Lower leg skin (tissue), 3 donors: ENCODE measurements around the gene MON1A.

Source experiments
- POLR2A ChIP-seq, 2 donors: fragments of 450-650 bp; IDR thresholded peaks; one replicate each; pipeline ENCODE4 v1.6.1; 2016 to 2017; ENCODE audit warnings: antibody characterized with exemption in 2 of 2, mild to moderate bottlenecking in 1 of 2, moderate library complexity in 1 of 2
- TF ChIP-seq, protein P1 (sequence below), 3 donors: fragments of 450-650 bp; IDR thresholded peaks; one replicate each; pipeline ENCODE4 v1.5.1; 2016; ENCODE audit warnings: antibody characterized with exemption in 3 of 3, mild to moderate bottlenecking in 3 of 3, moderate library complexity in 2 of 3

DNA sequence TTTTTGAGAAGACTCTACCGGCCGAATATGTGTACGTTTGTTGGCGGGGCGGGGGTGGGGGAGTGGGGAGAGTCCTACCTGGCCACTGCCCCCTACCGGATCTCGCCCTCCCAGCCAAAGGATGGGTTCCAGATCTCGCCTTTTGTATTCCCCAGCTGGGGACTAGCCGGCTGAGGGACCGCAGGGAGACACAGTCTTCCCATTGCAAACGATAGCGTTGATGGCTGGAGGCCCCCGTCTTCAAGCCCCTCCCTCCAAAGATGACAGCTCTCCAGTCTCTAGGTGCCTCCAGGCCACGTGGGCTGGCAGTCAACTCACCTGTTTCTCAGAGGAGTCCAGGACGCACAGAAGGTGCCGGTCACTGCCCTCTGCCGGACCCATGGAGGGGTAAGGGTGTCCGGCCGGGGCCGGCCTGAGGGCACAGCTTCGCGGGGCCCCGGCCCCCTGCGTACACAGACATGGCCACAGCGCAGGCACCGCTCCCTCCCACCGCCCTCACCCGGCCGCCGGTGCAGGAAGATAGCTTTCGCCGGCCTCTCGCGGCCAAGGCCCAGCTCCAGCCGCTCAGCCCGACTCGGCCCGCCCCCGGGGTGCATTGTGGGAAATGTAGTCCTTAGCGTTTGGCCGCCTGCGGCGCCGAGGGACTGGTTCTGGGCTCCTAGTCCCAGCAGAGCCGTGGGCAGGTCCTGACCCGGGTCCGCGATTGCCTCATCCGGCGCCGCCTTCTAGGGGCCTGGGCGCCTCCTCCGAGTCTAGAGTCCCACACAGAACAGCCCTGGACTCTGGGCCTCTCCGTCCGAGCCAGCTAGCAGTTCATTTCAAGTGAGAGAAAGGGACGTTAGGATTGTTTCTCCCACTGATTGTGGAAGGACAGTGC, at the start of gene MON1A:
- TF ChIP-seq, protein P1, sequence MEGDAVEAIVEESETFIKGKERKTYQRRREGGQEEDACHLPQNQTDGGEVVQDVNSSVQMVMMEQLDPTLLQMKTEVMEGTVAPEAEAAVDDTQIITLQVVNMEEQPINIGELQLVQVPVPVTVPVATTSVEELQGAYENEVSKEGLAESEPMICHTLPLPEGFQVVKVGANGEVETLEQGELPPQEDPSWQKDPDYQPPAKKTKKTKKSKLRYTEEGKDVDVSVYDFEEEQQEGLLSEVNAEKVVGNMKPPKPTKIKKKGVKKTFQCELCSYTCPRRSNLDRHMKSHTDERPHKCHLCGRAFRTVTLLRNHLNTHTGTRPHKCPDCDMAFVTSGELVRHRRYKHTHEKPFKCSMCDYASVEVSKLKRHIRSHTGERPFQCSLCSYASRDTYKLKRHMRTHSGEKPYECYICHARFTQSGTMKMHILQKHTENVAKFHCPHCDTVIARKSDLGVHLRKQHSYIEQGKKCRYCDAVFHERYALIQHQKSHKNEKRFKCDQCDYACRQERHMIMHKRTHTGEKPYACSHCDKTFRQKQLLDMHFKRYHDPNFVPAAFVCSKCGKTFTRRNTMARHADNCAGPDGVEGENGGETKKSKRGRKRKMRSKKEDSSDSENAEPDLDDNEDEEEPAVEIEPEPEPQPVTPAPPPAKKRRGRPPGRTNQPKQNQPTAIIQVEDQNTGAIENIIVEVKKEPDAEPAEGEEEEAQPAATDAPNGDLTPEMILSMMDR (IDR thresholded peaks at IDR 0.05): no peak
- no peak for TF ChIP-seq POLR2A (IDR thresholded peaks at IDR 0.05)
